Epithelial cell of proximal tubule (primary cell): ENCODE results near the gene CLNK. TPM values are rescaled to one million over a fixed set of nuclear protein-coding genes. Genes with fewer than 3 reads are reported as not detected.

Experiments
- DNase-seq: peaks from one replicate; pipeline ENCODE4 v3.0.0-alpha.2; 2011; ENCODE audit warnings: low read depth
- H3K4me3 ChIP-seq: 2 replicates; pipeline ENCODE4 v1.5.1; 2011; ENCODE audit warnings: low read depth, mild to moderate bottlenecking, low read length
- CTCF ChIP-seq: conservative IDR thresholded peaks from 2 replicates; pipeline ENCODE4 v1.5.1; 2012; ENCODE audit warnings: low read depth, mild to moderate bottlenecking, low read length
- total RNA-seq: library from RNA; depleted of rRNA; stranded (reverse); fragments of >200 nt; gene quantifications from 2 replicates; pipeline ENCODE4 v1.2.3, GENCODE V29; 2015

The CLNK gene
- total RNA-seq, 1 donor from 2014 or later, result not detected

DNA sequence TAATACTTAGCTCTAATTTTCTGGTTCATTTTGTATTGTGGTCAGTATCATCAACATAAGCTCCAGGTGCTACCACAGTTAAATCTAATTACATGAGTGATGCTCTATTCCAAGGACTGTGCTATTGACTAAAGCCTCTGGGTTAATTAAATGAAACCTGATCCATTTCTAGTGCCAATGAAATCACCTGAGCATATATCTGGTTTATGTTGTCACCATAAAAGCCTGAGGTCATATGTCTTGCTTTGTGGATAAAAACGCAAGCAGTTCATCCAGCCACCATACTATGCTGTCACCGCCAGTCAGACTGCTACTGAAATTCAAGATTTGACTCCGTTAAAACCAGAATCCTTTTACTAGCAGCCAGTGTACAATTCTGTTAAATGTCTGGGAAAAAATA is 163.1 kb downstream of the CLNK start:
- TF ChIP-seq CTCF, result no peak
- no peak overlapping the region for H3K4me3 ChIP-seq

DNA sequence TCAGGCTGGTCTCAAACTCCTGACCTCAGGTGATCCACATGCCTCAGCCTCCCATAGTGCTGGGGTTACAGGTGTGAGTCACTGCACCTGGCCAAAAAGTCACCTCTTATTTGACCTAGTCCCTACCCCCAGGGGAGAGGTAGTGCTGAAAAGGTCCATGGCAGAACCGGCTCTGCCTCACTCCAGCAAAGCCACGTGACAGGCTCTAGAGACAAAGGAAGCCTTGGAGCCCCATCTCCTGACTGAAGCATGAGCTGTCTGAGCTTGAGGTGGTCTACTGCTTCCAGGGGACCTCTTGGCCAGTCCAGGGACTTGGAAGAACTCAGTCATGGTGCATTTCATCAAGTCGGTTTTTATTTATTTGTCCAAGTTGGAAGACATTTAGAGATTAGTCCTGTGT is 174.8 kb downstream of the CLNK start:
- no peak for TF ChIP-seq CTCF
- H3K4me3 ChIP-seq, result no peak overlapping the region
- no peak for DNase-seq

More for the DNA sequence above, 163.1 kb downstream of the CLNK start:
- no peak for DNase-seq

GRCh38 chr4:10506077-10506476 is 178.5 kb downstream of the CLNK start:
- no peak overlapping the region for H3K4me3 ChIP-seq
- TF ChIP-seq CTCF, result no peak
- DNase-seq, result no peak

- H3K4me3 ChIP-seq, result no peak overlapping the region
- no peak for DNase-seq
- TF ChIP-seq CTCF, result no peak
Measured at GRCh38 chr4:10504570-10505179, 179.9 kb downstream of the CLNK start.

DNA sequence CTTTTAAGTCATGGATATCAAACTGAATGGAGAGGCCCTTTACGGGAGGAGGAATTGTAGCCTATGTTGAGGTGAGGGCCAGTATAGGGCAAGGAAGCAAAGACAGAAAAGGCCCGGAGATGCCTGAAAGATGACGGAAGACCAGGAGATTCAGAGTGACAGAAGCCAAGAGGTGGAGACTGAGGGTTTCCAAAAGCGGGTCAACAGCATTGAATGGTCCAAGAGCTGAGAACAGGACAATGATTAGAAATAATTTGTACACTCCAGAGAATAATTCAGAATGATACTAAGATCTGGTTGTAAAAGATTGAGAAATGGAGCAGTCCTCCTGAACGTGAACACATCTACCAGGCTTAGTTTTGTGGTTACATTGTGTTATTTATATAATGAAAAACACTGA is 181.9 kb downstream of the CLNK start:
- DNase-seq, result no peak
- no peak for TF ChIP-seq CTCF
- H3K4me3 ChIP-seq, result no peak overlapping the region

DNA sequence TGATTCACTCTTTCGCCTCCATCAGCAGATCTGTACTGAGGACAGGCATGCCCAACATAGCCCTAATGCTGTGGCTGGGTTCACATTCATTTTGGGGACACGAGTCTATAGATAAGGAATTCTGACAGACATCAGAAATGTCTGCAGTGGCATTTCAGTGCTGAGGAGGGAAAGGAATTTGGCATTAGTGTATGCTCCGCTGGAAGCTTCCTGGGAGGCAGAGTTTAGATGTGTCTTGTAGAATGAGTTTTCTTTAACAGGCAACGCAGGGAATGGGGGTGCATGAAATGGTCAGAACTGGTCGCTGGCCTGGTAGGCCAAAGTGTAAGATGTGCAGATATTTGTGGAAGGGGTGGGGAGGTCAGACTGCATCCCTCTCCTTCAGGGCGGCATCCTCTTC is 183.8 kb downstream of the CLNK start:
- DNase-seq, result no peak
- no peak overlapping the region for H3K4me3 ChIP-seq
- TF ChIP-seq CTCF, result no peak

DNA sequence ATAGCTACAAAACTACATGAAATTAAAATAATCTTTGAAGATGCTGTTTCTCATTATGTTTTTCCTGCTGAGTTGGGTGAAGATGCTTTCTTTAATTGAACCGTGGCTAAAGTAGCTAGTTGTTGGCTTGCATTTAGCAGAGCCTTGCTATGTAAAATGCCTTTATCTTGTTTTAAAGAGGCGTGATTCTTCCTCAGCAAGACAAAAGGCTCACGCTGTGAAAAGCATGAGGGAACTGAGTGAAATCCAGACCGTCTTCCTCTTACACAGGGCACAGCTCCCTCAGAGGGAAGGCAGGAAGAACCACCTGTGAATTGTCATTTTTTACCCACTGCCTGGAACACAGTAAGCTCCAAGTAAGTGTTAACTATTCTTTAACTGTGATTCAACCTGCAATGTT is 188.4 kb downstream of the CLNK start:
- DNase-seq, result no peak
- no peak for TF ChIP-seq CTCF
- H3K4me3 ChIP-seq, result no peak overlapping the region
